Measurements from ENCODE around the gene PRPF6.

PRPF6 gene

DNA sequence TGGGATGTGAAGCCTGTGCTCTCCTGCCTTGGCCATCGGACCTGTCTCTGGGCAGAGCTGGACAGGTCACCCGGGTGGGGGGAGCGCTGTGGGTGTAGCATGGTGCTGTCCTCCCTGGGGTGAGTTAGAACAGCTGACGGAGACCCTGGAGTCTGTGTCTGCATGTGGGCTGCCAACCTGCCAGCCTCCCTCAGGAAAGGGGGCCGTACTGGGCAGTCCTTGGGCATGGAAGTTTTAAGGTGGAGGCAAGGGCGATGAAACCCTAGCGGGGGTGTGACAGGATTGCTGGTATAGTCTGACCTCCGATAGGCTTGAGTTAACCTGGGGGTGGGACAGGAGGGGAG is 66.1 kb downstream of the PRPF6 start:
- TF ChIP-seq, protein P1, sequence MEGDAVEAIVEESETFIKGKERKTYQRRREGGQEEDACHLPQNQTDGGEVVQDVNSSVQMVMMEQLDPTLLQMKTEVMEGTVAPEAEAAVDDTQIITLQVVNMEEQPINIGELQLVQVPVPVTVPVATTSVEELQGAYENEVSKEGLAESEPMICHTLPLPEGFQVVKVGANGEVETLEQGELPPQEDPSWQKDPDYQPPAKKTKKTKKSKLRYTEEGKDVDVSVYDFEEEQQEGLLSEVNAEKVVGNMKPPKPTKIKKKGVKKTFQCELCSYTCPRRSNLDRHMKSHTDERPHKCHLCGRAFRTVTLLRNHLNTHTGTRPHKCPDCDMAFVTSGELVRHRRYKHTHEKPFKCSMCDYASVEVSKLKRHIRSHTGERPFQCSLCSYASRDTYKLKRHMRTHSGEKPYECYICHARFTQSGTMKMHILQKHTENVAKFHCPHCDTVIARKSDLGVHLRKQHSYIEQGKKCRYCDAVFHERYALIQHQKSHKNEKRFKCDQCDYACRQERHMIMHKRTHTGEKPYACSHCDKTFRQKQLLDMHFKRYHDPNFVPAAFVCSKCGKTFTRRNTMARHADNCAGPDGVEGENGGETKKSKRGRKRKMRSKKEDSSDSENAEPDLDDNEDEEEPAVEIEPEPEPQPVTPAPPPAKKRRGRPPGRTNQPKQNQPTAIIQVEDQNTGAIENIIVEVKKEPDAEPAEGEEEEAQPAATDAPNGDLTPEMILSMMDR (IDR thresholded peaks at IDR 0.05): no peak

DNA sequence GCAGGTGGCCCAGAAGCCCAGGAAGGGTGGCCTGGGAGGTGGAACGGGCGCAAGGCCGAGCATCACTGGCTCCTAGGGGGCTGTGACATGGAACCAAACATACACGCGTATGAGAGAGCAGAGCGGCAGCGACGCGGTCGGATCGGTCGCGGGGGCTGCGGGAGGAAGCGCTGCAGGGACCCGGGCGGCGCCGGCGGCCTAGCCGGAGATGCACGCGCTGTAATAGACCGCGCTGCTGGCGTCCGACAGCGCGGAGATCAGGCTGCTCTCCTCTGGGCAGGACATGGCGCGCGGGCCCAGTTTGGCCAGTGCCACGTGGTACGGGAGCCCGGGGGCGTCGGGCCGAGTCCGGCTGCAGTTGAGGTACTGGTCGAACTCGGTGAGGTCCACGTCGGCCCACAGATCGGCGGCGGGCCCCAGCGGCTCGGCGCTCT is 67.1 kb downstream of the PRPF6 start:
- TF ChIP-seq, protein P1 (IDR thresholded peaks at IDR 0.05): no peak

DNA sequence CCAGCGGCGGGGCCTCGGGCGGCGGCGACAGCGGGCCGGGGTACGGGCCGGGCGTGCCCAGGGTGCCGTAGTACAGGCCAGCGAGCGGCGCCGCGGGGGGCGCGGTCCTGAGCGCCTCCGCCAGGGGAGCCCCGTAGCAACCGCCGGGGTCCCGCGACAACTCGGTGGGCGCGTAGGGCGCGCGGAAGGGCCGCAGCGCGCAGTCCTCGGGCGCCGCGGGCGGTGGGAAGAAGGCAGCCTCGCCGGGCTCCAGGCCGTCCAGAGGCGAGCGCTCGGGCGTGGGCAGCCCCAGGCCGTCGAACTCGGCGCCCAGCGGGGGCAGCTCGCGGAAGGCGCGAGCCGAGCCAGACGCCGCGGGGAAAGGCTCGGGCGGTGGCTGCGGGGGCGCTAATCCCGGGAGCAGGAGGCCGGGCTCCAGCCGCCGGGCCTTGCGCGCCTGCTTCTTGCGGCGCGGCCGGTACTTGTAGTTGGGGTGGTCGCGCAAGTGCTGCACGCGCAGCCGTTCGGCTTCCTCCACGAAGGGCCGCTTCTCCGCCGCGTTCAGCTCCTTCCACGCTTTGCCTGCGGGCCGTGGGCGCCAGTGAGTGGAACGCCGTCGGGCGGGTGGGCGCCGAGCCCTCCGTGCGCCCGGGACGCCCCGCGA is 67.6 kb downstream of the PRPF6 start:
- TF ChIP-seq, protein P1 (IDR thresholded peaks at IDR 0.05): no peak

DNA sequence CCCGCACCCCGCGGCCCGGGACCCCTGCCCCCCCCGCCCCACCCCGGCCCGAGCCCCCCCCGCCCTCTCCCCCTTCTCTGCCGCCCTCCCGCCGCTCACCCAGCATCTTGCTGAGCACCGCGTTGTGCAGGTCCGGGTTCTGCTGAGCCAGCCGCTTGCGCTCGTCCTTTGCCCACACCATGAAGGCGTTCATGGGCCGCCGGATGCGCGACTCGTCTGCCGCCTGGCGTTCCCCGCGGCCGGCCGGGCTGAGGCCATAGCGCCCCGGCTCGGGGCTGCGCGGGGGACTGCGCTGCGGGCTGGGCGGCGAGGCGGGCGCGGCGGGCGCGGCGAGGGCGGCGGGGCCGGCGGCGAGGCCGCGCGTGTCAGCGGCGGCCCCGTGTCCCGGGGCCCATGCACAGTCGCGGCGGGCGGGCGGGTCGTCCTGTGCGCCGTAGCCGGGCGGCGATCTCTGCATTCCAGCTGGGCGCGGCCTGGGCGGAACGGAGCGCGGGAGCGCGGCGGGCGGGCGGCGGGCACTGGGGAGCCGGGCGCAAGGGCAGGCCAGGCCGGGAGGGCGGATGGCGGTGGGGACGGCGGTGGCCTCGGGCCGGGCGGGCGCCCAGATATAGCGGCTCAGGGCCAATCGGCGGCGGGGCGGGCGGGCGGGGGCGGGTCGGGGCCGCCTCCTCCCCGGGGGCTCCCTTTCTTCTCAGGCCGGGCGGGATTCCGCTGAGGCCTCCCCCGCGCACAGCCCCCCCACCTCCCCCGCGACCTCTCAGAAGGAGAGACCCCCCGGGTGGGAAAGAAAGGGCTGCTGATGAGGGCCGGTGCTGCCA is 68.3 kb downstream of the PRPF6 start, which contains the start of gene SOX18:
Gene SOX18 (minus strand): TSS at position 580 of the 818 bp plus-strand sequence. CDS start 123 bp downstream, at position 457.
- TF ChIP-seq, protein P1 (IDR thresholded peaks at IDR 0.05): no peak

DNA sequence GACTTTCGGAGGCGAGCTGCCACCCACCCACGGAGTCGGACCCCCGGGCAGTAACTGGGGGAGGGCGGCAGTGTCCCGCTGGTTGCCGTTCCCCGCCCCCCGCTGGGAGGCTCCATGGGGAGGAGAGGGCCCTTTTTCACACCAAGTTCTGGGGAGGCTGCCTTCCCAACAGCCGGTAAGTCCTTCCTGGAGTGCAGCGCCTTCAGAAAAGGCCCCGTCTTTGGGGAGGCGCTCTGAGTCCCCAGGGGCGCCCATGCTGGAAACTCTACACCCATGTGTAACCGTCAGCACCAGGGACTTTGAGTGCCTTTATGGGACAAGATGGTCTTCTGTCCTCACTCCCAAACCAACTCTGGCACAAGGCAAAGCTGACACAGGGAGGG is 68.9 kb downstream of the PRPF6 start:
- TF ChIP-seq, protein P1 (IDR thresholded peaks at IDR 0.05): no peak

DNA sequence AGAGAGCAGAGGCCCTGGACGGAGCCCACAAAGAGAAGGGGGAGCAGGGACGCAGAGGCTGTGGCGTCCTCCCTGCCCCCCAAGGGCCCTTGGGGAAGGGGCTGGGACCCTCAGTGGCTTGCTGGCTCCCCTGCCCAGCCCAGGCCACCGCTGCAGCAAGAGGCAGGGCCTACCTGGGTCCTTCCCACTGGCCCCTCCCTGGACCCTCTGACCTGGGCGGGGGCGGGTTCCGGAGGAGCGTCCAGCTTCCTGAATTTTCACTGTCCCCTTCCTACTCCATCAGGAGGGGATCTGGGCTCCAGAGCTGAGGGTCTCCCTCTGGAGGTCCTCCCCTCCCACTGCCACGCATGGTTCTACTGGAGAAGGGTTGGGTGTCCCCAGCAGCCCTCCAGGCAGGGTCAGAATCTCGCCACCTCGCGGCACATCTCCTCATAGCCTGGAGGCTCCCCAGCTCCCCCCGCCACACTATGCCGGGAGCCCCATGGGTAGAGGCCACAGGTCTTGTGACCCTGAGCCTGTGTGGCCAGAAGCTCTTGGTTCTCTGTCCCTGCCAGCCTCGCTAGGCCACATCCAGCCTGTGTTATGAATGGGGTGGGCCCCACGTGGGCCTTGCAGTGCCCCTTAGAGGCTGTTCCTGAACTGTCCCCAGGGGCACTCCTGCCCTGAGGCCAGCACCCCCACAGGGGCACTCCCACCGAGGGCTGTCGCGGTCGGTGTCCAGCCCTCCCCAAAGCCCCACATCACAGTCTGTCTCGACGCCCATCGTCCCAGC is 69.5 kb downstream of the PRPF6 start:
- TF ChIP-seq, protein P1 (IDR thresholded peaks at IDR 0.05): no peak

DNA sequence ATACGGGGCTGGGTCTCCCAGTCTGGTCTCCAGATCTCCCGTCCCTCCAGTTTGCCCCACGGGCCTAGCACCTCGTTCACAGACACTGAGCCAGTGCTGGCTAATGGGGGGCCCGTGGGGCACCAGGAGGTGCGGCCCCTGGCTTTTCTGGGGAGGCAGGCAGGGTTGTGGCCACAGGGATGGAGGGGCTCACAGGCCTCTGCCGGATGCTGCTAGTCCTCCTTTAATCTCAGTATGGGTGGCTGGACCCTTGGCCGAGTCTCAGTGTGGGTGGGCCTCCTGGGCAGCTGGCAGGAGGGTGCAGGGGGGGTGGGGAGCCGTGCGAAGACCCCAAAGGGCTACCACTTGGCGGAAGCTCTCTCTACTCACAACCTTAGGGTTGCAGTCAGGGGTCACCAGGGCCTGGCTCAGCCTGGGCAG is 70.1 kb downstream of the PRPF6 start:
- TF ChIP-seq, protein P1 (IDR thresholded peaks at IDR 0.05): no peak
